Prostate gland (tissue), 2 donors: ENCODE data around the gene ZMPSTE24. TPM values are rescaled to one million over a fixed set of nuclear protein-coding genes. Genes with fewer than 3 reads are reported as not detected.
A peak's percentile ranks its signal among the peaks of the same experiment; 100 is the strongest.

ENCODE experiments used
- DNase-seq: peaks from one replicate; pipeline ENCODE4 v3.0.0-alpha.2; 2019; ENCODE audit warnings: low spot score
- H3K27ac ChIP-seq, 2 donors: fragments of 200-600 bp; sonication (generic); 2 replicates each; pipeline ENCODE4 v1.5.1; 2017 to 2019
- H3K27me3 ChIP-seq: fragments of 200-600 bp; sonication (generic); replicated peaks from 2 replicates; pipeline ENCODE4 v1.5.1; 2019; ENCODE audit not compliant: insufficient read depth
- H3K36me3 ChIP-seq, 2 donors: fragments of 200-600 bp; sonication (generic); 1 replicate in 1 of 2; 2 replicates in 1 of 2; pipeline versions ENCODE4 v1.5.1 to v1.8.1; 2017 to 2019
- H3K4me1 ChIP-seq: fragments of 200-600 bp; sonication (generic); replicated peaks from 2 replicates; pipeline ENCODE4 v1.5.1; 2019
- H3K4me3 ChIP-seq, 2 donors: fragments of 200-600 bp; sonication (generic); 2 replicates each; pipeline ENCODE4 v1.5.1; 2017 to 2019
- H3K9me3 ChIP-seq: fragments of 200-600 bp; sonication (generic); 2 replicates; pipeline ENCODE4 v1.5.1; 2017
- CTCF ChIP-seq, 4 experiments: fragments of 200-600 bp in 2 of 4; fragments of 450-650 bp in 2 of 4; sonication (generic) in 2 of 4; IDR thresholded peaks; 1 replicate in 3 of 4; 2 replicates in 1 of 4; pipeline ENCODE4 v1.5.1; 2016 to 2019; ENCODE audit warnings: antibody characterized with exemption in 4 of 4, mild to moderate bottlenecking in 2 of 4, moderate library complexity in 2 of 4
- POLR2A ChIP-seq: fragments of 450-650 bp; IDR thresholded peaks from one replicate; pipeline ENCODE4 v1.6.1; 2016; ENCODE audit warnings: antibody characterized with exemption, mild to moderate bottlenecking
- POLR2AphosphoS5 ChIP-seq: sonication (generic); formaldehyde crosslinking; IDR thresholded peaks from one replicate; pipeline ENCODE4 v1.6.1; 2017; ENCODE audit warnings: antibody characterized with exemption
- WGBS: methylation state at CpG from one replicate; pipeline ENCODE4 v1.1.5; 2018; 5-methylcytosine and 5-hydroxymethylcytosine counted together
- intact Hi-C: fragments of 100-400 bp; cut with DNase I; formaldehyde crosslinking; loops from one replicate; pipeline ENCODE4 v1.14.2; 2022
- total RNA-seq, 2 donors: library from RNA; depleted of rRNA; stranded (reverse); fragments of >200 nt; gene quantifications; one replicate each; pipeline ENCODE4 v1.1.0, GENCODE V29; 2016

The ZMPSTE24 gene
- total RNA-seq, 2 donors from 2014 or later: 32.8 to 57.7 TPM

GRCh38 chr1:40267767-40268187 is 9.7 kb downstream of the ZMPSTE24 start:
- Histone ChIP-seq H3K36me3 (no peaks in the 10 kb centered on the region), H3K4me1 (no peaks in the 10 kb centered on the region), H3K27ac (peak overlapping the region; percentile 47 to 48), H3K4me3 (no peak overlapping the region), H3K9me3 (no peaks in the 10 kb centered on the region), H3K27me3 (no peaks in the 10 kb centered on the region)
- peak; percentile 72 for TF ChIP-seq POLR2AphosphoS5
- TF ChIP-seq CTCF (IDR thresholded peaks at IDR 0.05): no peak
- 28% methylated on average over 2 of the region's 2 CpGs for WGBS
- DNase-seq: peak; percentile 32
- intact Hi-C loops: no loop called here

GRCh38 chr1:40268211-40268610 is 10.2 kb downstream of the ZMPSTE24 start:
- TF ChIP-seq POLR2AphosphoS5 (no peak), POLR2A (no peak), CTCF (IDR thresholded peaks at IDR 0.05) (no peak)
- DNase-seq: no peak
- H3K27ac ChIP-seq: peak overlapping the region; percentile 31 to 47
- no peaks in the 10 kb centered on the region for H3K4me1 ChIP-seq
- H3K4me3 ChIP-seq: no peak overlapping the region
- H3K36me3 ChIP-seq: no peaks in the 10 kb centered on the region
- H3K9me3 ChIP-seq: no peaks in the 10 kb centered on the region
- no peaks in the 10 kb centered on the region for H3K27me3 ChIP-seq
- intact Hi-C loops: no loop called here

- no peaks in the 10 kb centered on the region for H3K4me1 ChIP-seq
- no peak overlapping the region for H3K4me3 ChIP-seq
- intact Hi-C loops: no loop called here
- no peak for TF ChIP-seq POLR2A
- TF ChIP-seq POLR2AphosphoS5: no peak
- WGBS: 73% methylated on average over 3 of the region's 3 CpGs
- no peaks in the 10 kb centered on the region for H3K36me3 ChIP-seq
- H3K27ac ChIP-seq: no peak overlapping the region
- no peaks in the 10 kb centered on the region for H3K27me3 ChIP-seq
- no peak for DNase-seq
- no peaks in the 10 kb centered on the region for H3K9me3 ChIP-seq
These were observed 12.3 kb downstream of the ZMPSTE24 start for GRCh38 chr1:40270152-40270834.

- intact Hi-C loops: no loop called here
- TF ChIP-seq CTCF (IDR thresholded peaks at IDR 0.05) (no peak), POLR2AphosphoS5 (no peak), POLR2A (no peak)
- DNase-seq: no peak
- WGBS: 95% methylated on average over 3 of the region's 3 CpGs
- no peaks in the 10 kb centered on the region for H3K27me3 ChIP-seq
- no peak overlapping the region for H3K27ac ChIP-seq
- H3K36me3 ChIP-seq: no peaks in the 10 kb centered on the region
- no peaks in the 10 kb centered on the region for H3K9me3 ChIP-seq
- H3K4me3 ChIP-seq: no peak overlapping the region
- H3K4me1 ChIP-seq: no peaks in the 10 kb centered on the region
These were observed 14.7 kb downstream of the ZMPSTE24 start for GRCh38 chr1:40272653-40273213.

GRCh38 chr1:40273547-40274166 is 15.6 kb downstream of the ZMPSTE24 start:
- Histone ChIP-seq H3K4me3 (no peak overlapping the region), H3K9me3 (no peaks in the 10 kb centered on the region), H3K36me3 (no peaks in the 10 kb centered on the region), H3K27me3 (no peaks in the 10 kb centered on the region), H3K4me1 (no peaks in the 10 kb centered on the region), H3K27ac (no peak overlapping the region)
- 89% methylated on average over 4 of the region's 4 CpGs for WGBS
- intact Hi-C loops: no loop called here
- TF ChIP-seq CTCF (IDR thresholded peaks at IDR 0.05): no peak
- TF ChIP-seq POLR2A: no peak
- no peak for TF ChIP-seq POLR2AphosphoS5
- no peak for DNase-seq
